ENCODE measurements around the gene CRY1.

The CRY1 gene

DNA sequence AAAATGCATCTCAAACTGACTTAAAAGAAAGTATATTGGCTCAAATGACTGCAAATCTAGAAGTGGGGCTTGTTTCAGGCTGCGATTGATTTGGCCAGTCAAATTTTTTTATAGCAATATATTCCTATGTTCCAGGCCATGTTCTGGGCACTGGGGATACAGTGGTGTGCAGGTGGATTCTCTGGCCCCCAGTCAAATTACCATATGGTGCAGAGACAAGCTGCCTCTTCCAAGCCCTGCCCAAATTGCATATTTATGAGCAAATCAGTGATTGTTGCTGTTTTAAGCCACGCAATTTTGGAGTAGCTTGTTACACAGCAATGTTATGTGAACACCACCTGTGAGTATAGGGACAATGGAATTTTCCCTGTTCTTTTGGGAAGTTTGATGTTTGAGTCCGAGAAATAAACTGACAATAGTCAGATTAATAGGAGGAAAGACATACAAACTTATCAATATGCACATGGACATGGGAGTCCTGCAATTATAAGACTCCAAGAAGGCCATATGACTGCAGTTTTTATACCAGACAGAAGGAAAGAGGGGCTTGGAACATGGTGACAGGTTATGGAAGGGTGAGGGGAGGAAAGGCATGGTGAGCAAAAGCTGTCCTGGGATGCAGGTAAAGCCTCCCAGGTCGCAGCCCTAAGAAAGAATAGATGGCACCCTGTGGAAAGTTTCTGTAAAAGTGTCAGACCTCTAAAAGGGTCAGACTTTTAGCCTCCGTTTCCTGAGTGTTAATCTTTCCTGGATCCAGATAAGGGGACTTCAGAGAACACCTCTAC lies 13.1 kb upstream of the CRY1 start:
- Histone ChIP-seq H3K36me3 (ENCODE audit: control insufficient read depth, low read depth, low read length) (no peaks in the 10 kb centered on the region), H3K9ac (ENCODE audit: low read length) (no peak overlapping the region), H3K27me3 (ENCODE audit: control insufficient read depth, insufficient read depth, low read length) (no peaks in the 10 kb centered on the region), H3K4me3 (ENCODE audit: low read length) (no peak overlapping the region), H3K4me1 (ENCODE audit: control insufficient read depth, low read depth, low read length) (peaks cover 4% of the 10 kb centered on the region), H3K27ac (ENCODE audit: low read length) (no peak overlapping the region), H3K9me3 (ENCODE audit: control insufficient read depth, low read depth, low read length) (no peaks in the 10 kb centered on the region)

DNA sequence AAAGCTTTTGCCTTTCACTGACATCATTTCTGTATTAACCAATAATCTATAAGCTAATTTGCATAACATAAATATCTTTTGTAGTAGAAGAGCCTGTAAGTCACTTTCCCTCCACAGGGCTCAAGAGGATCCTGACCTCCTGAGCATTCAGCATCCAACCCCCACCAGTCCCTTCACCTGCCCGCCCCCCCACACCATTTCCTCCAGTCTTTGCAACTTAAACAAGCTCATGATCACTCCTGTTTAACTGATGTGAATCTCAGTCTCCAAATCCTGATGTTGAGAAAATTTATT lies 12.0 kb upstream of the CRY1 start:
- Histone ChIP-seq H3K4me3 (ENCODE audit: low read length) (no peak overlapping the region), H3K27me3 (ENCODE audit: control insufficient read depth, insufficient read depth, low read length) (no peaks in the 10 kb centered on the region), H3K4me1 (ENCODE audit: control insufficient read depth, low read depth, low read length) (peaks cover 4% of the 10 kb centered on the region), H3K36me3 (ENCODE audit: control insufficient read depth, low read depth, low read length) (no peaks in the 10 kb centered on the region), H3K27ac (ENCODE audit: low read length) (no peak overlapping the region), H3K9ac (ENCODE audit: low read length) (no peak overlapping the region), H3K9me3 (ENCODE audit: control insufficient read depth, low read depth, low read length) (no peaks in the 10 kb centered on the region)

DNA sequence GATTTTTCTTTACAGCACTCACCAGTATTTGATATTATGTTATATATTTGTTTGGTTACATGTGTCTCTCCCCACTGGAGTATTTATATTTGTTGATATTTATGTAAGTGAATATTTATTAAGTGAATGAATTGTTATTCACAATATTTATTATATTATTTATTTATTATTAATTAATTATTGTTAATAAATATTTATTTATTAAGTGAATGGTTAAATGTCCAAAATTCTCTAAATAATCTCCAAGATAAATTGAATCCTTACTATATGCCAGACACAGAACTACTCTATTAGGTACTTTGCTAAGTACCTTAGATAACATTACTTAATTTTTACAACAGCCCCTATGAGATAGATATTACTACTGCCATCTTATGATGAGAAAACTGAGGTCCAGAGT lies 10.2 kb upstream of the CRY1 start:
- Histone ChIP-seq H3K27me3 (ENCODE audit: control insufficient read depth, insufficient read depth, low read length) (no peaks in the 10 kb centered on the region), H3K4me1 (ENCODE audit: control insufficient read depth, low read depth, low read length) (peaks cover 4% of the 10 kb centered on the region), H3K9me3 (ENCODE audit: control insufficient read depth, low read depth, low read length) (no peaks in the 10 kb centered on the region), H3K36me3 (ENCODE audit: control insufficient read depth, low read depth, low read length) (no peaks in the 10 kb centered on the region), H3K4me3 (ENCODE audit: low read length) (no peak overlapping the region), H3K27ac (ENCODE audit: low read length) (no peak overlapping the region), H3K9ac (ENCODE audit: low read length) (no peak overlapping the region)

GRCh38 chr12:107103097-107103496 lies 9.7 kb upstream of the CRY1 start:
- peaks cover 4% of the 10 kb centered on the region for H3K4me1 ChIP-seq (ENCODE audit: control insufficient read depth, low read depth, low read length)
- no peak overlapping the region for H3K4me3 ChIP-seq (ENCODE audit: low read length)
- no peaks in the 10 kb centered on the region for H3K9me3 ChIP-seq (ENCODE audit: control insufficient read depth, low read depth, low read length)
- no peak overlapping the region for H3K27ac ChIP-seq (ENCODE audit: low read length)
- H3K36me3 ChIP-seq (ENCODE audit: control insufficient read depth, low read depth, low read length), result no peaks in the 10 kb centered on the region
- no peak overlapping the region for H3K9ac ChIP-seq (ENCODE audit: low read length)
- no peaks in the 10 kb centered on the region for H3K27me3 ChIP-seq (ENCODE audit: control insufficient read depth, insufficient read depth, low read length)

DNA sequence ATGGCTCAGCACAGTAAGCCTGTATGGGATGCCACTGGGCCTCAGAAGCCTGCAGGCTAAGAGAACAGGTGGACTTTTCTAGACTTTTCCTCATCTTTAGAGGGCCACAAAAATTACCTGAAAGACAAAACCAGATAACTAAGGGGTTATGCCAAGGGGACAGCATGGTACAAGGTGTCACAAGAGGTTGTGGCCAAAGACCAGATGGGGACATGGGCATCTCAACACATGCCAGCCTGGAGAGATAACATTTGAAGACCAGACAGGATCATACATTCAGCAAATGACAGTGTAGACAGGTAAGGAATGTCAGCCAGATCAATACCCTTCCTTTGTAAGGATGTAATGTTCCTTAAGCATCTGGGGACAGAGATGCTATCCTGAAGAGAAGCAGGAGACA lies 8.9 kb upstream of the CRY1 start:
- H3K36me3 ChIP-seq (ENCODE audit: control insufficient read depth, low read depth, low read length), result no peaks in the 10 kb centered on the region
- H3K9me3 ChIP-seq (ENCODE audit: control insufficient read depth, low read depth, low read length), result no peaks in the 10 kb centered on the region
- H3K27me3 ChIP-seq (ENCODE audit: control insufficient read depth, insufficient read depth, low read length), result no peaks in the 10 kb centered on the region
- H3K4me3 ChIP-seq (ENCODE audit: low read length), result no peak overlapping the region
- peaks cover 4% of the 10 kb centered on the region for H3K4me1 ChIP-seq (ENCODE audit: control insufficient read depth, low read depth, low read length)
- H3K27ac ChIP-seq (ENCODE audit: low read length), result no peak overlapping the region
- H3K9ac ChIP-seq (ENCODE audit: low read length), result no peak overlapping the region

DNA sequence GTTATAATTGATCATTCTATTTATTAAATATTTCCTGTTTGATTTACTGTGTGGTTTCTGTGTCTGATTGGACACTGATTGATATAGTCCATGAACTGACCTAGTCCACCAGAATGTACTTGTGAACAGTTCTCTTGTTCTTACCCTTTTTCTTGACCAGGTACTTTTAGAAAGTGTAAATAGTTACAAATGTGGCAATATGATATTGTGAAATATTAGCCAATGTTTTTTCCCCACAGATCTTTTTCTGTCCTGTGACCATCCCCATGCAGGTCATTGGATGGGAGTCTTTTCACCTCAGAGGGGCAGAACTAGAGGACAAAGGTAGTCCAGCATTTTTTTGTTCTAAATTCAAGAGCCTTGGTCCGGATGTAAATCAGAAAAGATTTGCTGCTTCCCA lies 8.3 kb upstream of the CRY1 start:
- Histone ChIP-seq H3K9ac (ENCODE audit: low read length) (no peak overlapping the region), H3K27ac (ENCODE audit: low read length) (no peak overlapping the region), H3K36me3 (ENCODE audit: control insufficient read depth, low read depth, low read length) (no peaks in the 10 kb centered on the region), H3K4me3 (ENCODE audit: low read length) (no peak overlapping the region), H3K9me3 (ENCODE audit: control insufficient read depth, low read depth, low read length) (no peaks in the 10 kb centered on the region), H3K4me1 (ENCODE audit: control insufficient read depth, low read depth, low read length) (peaks cover 4% of the 10 kb centered on the region), H3K27me3 (ENCODE audit: control insufficient read depth, insufficient read depth, low read length) (no peaks in the 10 kb centered on the region)

DNA sequence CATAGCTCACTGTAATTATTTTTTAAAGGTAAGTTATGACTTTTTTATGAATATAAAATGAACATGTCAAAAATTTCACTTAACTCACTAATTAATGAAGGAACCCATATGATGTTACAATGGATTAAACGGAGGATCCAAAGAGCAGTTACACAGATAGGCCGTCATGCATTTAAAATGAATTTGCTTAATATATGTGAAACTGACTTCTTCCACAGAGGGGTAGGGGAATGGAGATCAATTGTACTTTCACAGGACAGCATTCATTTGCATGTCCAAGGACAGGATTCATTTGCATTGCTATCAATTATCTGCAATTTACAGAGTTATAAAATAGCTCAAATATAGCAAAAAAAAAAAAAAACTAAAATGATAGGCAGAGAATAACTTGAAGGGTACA lies 6.6 kb upstream of the CRY1 start:
- Histone ChIP-seq H3K36me3 (ENCODE audit: control insufficient read depth, low read depth, low read length) (no peaks in the 10 kb centered on the region), H3K27ac (ENCODE audit: low read length) (no peak overlapping the region), H3K4me3 (ENCODE audit: low read length) (no peak overlapping the region), H3K27me3 (ENCODE audit: control insufficient read depth, insufficient read depth, low read length) (no peaks in the 10 kb centered on the region), H3K9me3 (ENCODE audit: control insufficient read depth, low read depth, low read length) (no peaks in the 10 kb centered on the region), H3K4me1 (ENCODE audit: control insufficient read depth, low read depth, low read length) (peaks cover 2% of the 10 kb centered on the region), H3K9ac (ENCODE audit: low read length) (no peak overlapping the region)

- Histone ChIP-seq H3K27me3 (ENCODE audit: control insufficient read depth, insufficient read depth, low read length) (no peaks in the 10 kb centered on the region), H3K27ac (ENCODE audit: low read length) (no peak overlapping the region), H3K36me3 (ENCODE audit: control insufficient read depth, low read depth, low read length) (no peaks in the 10 kb centered on the region), H3K4me3 (ENCODE audit: low read length) (no peak overlapping the region), H3K9me3 (ENCODE audit: control insufficient read depth, low read depth, low read length) (no peaks in the 10 kb centered on the region), H3K9ac (ENCODE audit: low read length) (no peak overlapping the region), H3K4me1 (ENCODE audit: control insufficient read depth, low read depth, low read length) (peaks cover 10% of the 10 kb centered on the region)
Observed at GRCh38 chr12:107096571-107096970, 3.2 kb upstream of the CRY1 start.

DNA sequence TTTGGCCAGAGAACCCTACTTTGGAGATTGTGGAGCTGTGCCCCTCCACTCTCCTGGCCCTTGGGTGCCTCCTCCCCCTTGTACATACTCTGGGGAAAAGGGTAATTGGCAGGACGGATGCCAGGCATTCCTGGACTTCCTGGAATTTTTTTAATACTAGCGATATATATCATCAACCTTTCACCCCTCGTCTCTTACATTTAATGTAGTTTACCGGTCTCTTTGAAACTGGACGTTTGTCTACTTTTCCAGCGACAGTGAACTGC lies 767 bp upstream of the CRY1 start:
- H3K9ac ChIP-seq (ENCODE audit: low read length), result peak overlapping the region; percentile 85
- H3K27ac ChIP-seq (ENCODE audit: low read length), result peak overlapping the region; percentile 62
- no peaks in the 10 kb centered on the region for H3K9me3 ChIP-seq (ENCODE audit: control insufficient read depth, low read depth, low read length)
- H3K36me3 ChIP-seq (ENCODE audit: control insufficient read depth, low read depth, low read length), result no peaks in the 10 kb centered on the region
- H3K4me1 ChIP-seq (ENCODE audit: control insufficient read depth, low read depth, low read length), result peaks cover 14% of the 10 kb centered on the region
- no peaks in the 10 kb centered on the region for H3K27me3 ChIP-seq (ENCODE audit: control insufficient read depth, insufficient read depth, low read length)
- H3K4me3 ChIP-seq (ENCODE audit: low read length), result peak overlapping the region; percentile 74

DNA sequence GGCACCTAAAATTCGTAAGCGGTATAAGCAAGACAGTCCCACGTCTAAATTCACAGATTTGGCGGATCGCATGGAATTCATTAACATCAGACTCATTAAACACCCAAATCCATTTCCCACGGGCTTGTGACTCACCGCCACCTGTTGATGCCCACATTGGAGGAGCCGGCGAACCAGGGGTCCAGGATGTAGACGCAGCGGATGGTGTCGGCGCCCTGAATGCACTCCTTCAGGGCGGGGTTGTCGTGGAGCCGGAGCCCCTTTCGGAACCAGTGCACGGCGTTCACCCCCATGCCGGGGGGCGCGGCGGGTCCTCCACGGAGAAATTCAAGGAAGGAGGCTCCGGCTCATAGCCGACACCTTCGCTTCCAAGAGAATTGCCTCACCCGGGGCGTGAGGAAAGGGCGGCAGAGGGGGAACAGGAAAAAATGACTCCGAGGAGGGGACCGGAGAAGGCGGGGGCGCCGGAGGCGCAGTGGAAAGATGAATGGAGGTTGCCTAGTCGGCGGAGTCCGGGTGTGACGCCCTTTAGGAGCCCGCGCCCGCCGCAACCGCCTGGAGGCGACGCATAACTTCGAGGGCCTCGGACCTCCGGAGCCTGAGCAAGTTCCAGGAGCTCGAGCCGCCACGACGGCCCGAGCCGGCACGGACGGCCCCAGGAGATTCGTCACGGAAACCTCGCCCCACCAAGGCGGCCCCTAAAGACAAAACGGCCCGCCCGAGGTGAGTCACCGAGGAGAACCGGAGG lies 506 bp downstream of the CRY1 start:
- peak overlapping the region; percentile 74 for H3K4me3 ChIP-seq (ENCODE audit: low read length)
- H3K4me1 ChIP-seq (ENCODE audit: control insufficient read depth, low read depth, low read length), result peaks cover 14% of the 10 kb centered on the region
- no peaks in the 10 kb centered on the region for H3K36me3 ChIP-seq (ENCODE audit: control insufficient read depth, low read depth, low read length)
- no peak overlapping the region for H3K27ac ChIP-seq (ENCODE audit: low read length)
- peak overlapping the region; percentile 85 for H3K9ac ChIP-seq (ENCODE audit: low read length)
- peaks cover 5% of the 10 kb centered on the region for H3K9me3 ChIP-seq (ENCODE audit: control insufficient read depth, low read depth, low read length)
- H3K27me3 ChIP-seq (ENCODE audit: control insufficient read depth, insufficient read depth, low read length), result no peaks in the 10 kb centered on the region

DNA sequence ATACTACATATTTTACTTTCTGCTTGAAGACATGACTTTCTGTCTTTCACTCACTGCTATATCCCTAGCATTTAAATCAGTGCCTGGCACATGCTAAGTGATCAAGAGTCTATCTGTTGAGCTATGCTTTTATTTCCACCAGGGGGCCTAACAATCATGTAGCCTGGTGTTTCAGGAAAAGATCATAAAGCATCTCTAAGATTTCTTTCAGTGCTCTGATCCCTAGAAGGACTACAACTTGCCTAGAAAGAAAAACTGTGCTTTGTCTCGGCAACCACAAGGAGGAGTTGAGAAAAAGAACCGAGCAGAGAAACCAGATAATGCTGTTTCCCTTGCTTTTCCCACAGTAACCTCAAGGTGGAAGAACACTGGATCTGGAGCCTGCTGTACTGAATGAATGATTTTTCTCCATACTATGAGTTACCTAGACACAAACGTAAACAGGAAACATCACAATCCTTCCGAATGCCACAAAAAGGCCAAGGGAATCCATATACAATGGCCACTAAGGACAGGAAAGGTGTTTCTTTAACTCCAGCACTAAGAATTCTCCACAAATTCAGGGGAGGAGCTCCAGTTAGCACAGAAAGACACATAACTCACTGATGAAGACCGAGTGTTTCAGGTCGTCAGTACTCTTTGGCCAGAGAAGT lies 1.2 kb downstream of the CRY1 start:
- no peak overlapping the region for H3K27ac ChIP-seq (ENCODE audit: low read length)
- H3K9me3 ChIP-seq (ENCODE audit: control insufficient read depth, low read depth, low read length), result peaks cover 5% of the 10 kb centered on the region
- H3K36me3 ChIP-seq (ENCODE audit: control insufficient read depth, low read depth, low read length), result no peaks in the 10 kb centered on the region
- no peaks in the 10 kb centered on the region for H3K27me3 ChIP-seq (ENCODE audit: control insufficient read depth, insufficient read depth, low read length)
- peak overlapping the region; percentile 74 for H3K4me3 ChIP-seq (ENCODE audit: low read length)
- H3K9ac ChIP-seq (ENCODE audit: low read length), result peak overlapping the region; percentile 85
- peaks cover 14% of the 10 kb centered on the region for H3K4me1 ChIP-seq (ENCODE audit: control insufficient read depth, low read depth, low read length)

DNA sequence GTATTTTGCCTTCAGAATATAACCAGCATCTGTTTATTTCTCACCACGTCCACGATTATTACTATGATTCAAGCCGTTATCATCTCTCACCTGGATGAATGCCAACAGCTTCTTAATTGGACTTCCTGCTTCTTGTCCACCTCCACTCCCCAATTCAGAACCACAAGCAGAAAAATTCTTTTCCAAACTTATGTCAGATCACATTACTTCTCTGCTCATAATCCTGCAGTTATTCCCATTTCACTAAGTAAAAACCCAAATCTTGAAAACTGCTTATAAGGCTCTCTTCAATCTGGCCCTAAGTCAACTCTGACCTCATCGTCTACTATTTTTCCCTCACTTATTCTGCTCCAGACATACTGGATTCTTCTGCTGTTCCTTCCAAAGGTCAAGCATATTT lies 2.0 kb downstream of the CRY1 start:
- peaks cover 14% of the 10 kb centered on the region for H3K4me1 ChIP-seq (ENCODE audit: control insufficient read depth, low read depth, low read length)
- no peak overlapping the region for H3K9ac ChIP-seq (ENCODE audit: low read length)
- no peaks in the 10 kb centered on the region for H3K27me3 ChIP-seq (ENCODE audit: control insufficient read depth, insufficient read depth, low read length)
- H3K36me3 ChIP-seq (ENCODE audit: control insufficient read depth, low read depth, low read length), result no peaks in the 10 kb centered on the region
- peaks cover 5% of the 10 kb centered on the region for H3K9me3 ChIP-seq (ENCODE audit: control insufficient read depth, low read depth, low read length)
- no peak overlapping the region for H3K27ac ChIP-seq (ENCODE audit: low read length)
- H3K4me3 ChIP-seq (ENCODE audit: low read length), result peak overlapping the region; percentile 74

Data from iPS-18a (cell line).